HepG2 (cell line): Measurements from ENCODE around the gene RASL10A. TPM values are rescaled to one million over a fixed set of nuclear protein-coding genes. Genes with fewer than 3 reads are reported as not detected.

Experiments
- ARNT ChIP-seq: fragments of 450-650 bp; IDR thresholded peaks from 2 replicates; pipeline ENCODE4 v1.6.1; 2017
- ELF4 ChIP-seq: sonication (generic); formaldehyde crosslinking; IDR thresholded peaks from 2 replicates; pipeline ENCODE4 v1.5.0; 2020; ENCODE audit warnings: missing genetic modification reagents, mild to moderate bottlenecking, moderate library complexity, borderline replicate concordance
- GTF3A ChIP-seq: sonication (generic); formaldehyde crosslinking; conservative IDR thresholded peaks from 2 replicates; pipeline ENCODE4 v1.4.0; 2020; ENCODE audit warnings: mild to moderate bottlenecking, missing genetic modification reagents
- ISL2 ChIP-seq: sonication (generic); formaldehyde crosslinking; IDR thresholded peaks from 2 replicates; pipeline ENCODE4 v1.5.0; 2020; ENCODE audit warnings: missing genetic modification reagents
- PITX1 ChIP-seq: sonication (generic); formaldehyde crosslinking; IDR thresholded peaks from 2 replicates; pipeline ENCODE4 v1.5.1; 2020; ENCODE audit warnings: mild to moderate bottlenecking, missing genetic modification reagents
- ZKSCAN1 ChIP-seq: fragments of 150-350 bp; IDR thresholded peaks from 2 replicates; pipeline ENCODE4 v1.6.1; 2014; ENCODE audit warnings: low read length
- ZNF343 ChIP-seq: sonication (generic); formaldehyde crosslinking; IDR thresholded peaks from 2 replicates; pipeline ENCODE4 v1.4.0; 2020; ENCODE audit warnings: mild to moderate bottlenecking, missing genetic modification reagents
- ZNF577 ChIP-seq: sonication (generic); formaldehyde crosslinking; IDR thresholded peaks from 2 replicates; pipeline ENCODE4 v1.4.0; 2020; ENCODE audit warnings: mild to moderate bottlenecking, low read depth, missing genetic modification reagents, borderline replicate concordance
- ZNF589 ChIP-seq: sonication (generic); formaldehyde crosslinking; conservative IDR thresholded peaks from 2 replicates; pipeline ENCODE4 v1.8.0; 2022; ENCODE audit warnings: mild to moderate bottlenecking, moderate library complexity, missing genetic modification reagents
- ZNF775 ChIP-seq: sonication (generic); formaldehyde crosslinking; IDR thresholded peaks from 2 replicates; pipeline ENCODE4 v1.4.0; 2020; ENCODE audit warnings: missing genetic modification reagents, mild to moderate bottlenecking, moderate library complexity, borderline replicate concordance
- ZNF883 ChIP-seq: sonication (generic); formaldehyde crosslinking; IDR thresholded peaks from 2 replicates; pipeline ENCODE4 v1.5.1; 2020; ENCODE audit warnings: mild to moderate bottlenecking, missing genetic modification reagents; ENCODE audit errors: not compliant biosample characterization
- ZSCAN31 ChIP-seq: sonication (generic); formaldehyde crosslinking; IDR thresholded peaks from 2 replicates; pipeline ENCODE4 v1.5.0; 2020; ENCODE audit warnings: low read depth, mild to moderate bottlenecking, missing genetic modification reagents
- polyA plus RNA-seq, 8 experiments: library from polyadenylated mRNA; depleted of rRNA in 3 of 8; stranded (reverse) in 7 of 8; unstranded in 1 of 8; fragments of >200 nt; fragmentation: Illumina TruSeq in 4 of 8; extraction: Trizol in 4 of 8; gene quantifications; 2 replicates each; pipeline versions ENCODE4 v1.2.1 to v1.2.3, GENCODE V29; 2011 to 2016; ENCODE audit warnings: low read depth in 4 of 8, missing spikeins in 1 of 8, mixed read lengths in 1 of 8; ENCODE audit not compliant: insufficient read depth in 1 of 8
- total RNA-seq, 5 experiments: library from RNA; depleted of rRNA; stranded (reverse); fragments of >200 nt; fragmentation: Illumina TruSeq; extraction: Trizol; gene quantifications; 2 replicates each; pipeline ENCODE4 v1.2.3, GENCODE V29; 2016; ENCODE audit warnings: low read depth in 1 of 5
- TF ChIP-seq, protein P1 (sequence below): sonication (generic); formaldehyde crosslinking; IDR thresholded peaks from 2 replicates; pipeline ENCODE4 v1.4.0; 2020; ENCODE audit warnings: missing genetic modification reagents
- TF ChIP-seq, protein P2 (sequence below): sonication (generic); formaldehyde crosslinking; IDR thresholded peaks from 2 replicates; pipeline ENCODE4 v1.4.0; 2020; ENCODE audit warnings: missing genetic modification reagents
- TF ChIP-seq, protein P3 (sequence below): sonication (generic); formaldehyde crosslinking; IDR thresholded peaks from 2 replicates; pipeline ENCODE4 v1.8.1; 2023; ENCODE audit warnings: mild to moderate bottlenecking, missing genetic modification reagents, borderline replicate concordance
- TF ChIP-seq, protein P4 (sequence below): sonication (generic); formaldehyde crosslinking; IDR thresholded peaks from 2 replicates; pipeline ENCODE4 v1.4.0; 2020; ENCODE audit warnings: missing genetic modification reagents
- TF ChIP-seq, protein P5 (sequence below): sonication (generic); formaldehyde crosslinking; IDR thresholded peaks from 2 replicates; pipeline ENCODE4 v1.4.0; 2020; ENCODE audit warnings: missing genetic modification reagents, borderline replicate concordance
- TF ChIP-seq, protein P6 (sequence below): sonication (generic); formaldehyde crosslinking; IDR thresholded peaks from 2 replicates; pipeline ENCODE4 v1.8.1; 2023; ENCODE audit warnings: missing genetic modification reagents, mild to moderate bottlenecking, borderline replicate concordance
- TF ChIP-seq, protein P7 (sequence below): sonication (generic); formaldehyde crosslinking; conservative IDR thresholded peaks from 2 replicates; pipeline ENCODE4 v1.5.0; 2020; ENCODE audit warnings: missing genetic modification reagents

Gene RASL10A
- total and polyA plus RNA-seq, 2 of the 13 experiments (the other 11 are each of a cell fraction or from before 2014, with no cell fraction given): 0.05 to 0.22 TPM

DNA sequence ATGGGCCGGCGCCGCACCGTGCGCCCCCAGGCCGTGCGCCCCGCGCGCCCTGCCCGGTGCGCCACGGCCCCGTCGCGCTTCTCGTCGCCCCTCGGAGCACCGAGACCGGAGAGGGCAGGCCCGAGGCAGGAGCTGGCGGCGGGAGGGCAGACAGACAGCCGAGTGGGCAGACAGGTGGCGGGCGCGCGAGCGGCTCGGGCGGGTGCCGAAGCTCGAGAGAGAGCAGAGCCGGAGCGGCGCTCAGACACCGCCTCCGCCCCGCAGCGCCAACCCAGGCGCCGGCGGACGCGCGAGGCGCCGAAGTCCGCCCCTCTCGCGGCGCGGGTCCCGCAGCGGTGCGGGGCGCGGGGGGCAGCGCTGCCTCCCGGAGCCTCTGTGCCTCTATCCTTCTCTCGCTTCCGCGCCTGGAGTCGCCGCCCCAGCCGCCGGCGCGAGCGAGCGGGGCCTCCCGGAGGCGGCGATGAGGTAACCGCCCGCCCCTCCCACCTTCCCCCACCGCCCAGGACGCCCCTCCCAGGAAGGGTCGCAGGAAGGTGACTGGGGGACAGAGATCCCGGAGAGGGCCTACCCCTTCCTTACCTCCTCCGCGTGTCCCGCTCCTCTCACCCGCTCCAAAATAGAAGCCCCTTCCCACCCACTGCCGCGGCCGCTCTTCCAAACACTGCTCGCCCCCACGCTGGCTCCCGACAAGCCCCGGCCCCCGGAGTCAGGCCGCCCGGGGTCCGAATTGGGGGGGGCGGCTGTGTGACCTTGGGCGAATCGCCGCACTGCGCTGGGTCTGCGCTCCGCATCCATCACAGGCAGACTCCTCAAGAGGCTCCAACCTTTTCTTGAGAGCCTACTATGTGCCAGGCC, at the start of gene RASL10A (continued):
- TF ChIP-seq, protein P1, sequence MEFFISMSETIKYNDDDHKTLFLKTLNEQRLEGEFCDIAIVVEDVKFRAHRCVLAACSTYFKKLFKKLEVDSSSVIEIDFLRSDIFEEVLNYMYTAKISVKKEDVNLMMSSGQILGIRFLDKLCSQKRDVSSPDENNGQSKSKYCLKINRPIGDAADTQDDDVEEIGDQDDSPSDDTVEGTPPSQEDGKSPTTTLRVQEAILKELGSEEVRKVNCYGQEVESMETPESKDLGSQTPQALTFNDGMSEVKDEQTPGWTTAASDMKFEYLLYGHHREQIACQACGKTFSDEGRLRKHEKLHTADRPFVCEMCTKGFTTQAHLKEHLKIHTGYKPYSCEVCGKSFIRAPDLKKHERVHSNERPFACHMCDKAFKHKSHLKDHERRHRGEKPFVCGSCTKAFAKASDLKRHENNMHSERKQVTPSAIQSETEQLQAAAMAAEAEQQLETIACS (CRISPR knock-in tag): no peak
- TF ChIP-seq GTF3A (CRISPR knock-in tag) (no peak), ZNF775 (CRISPR knock-in tag) (no peak), ISL2 (no peak), ZKSCAN1 (peak; percentile 66; the same call in 1 of the 2 replicates), ZSCAN31 (CRISPR knock-in tag) (no peak), ELF4 (no peak), ZNF589 (no peak), ZNF883 (CRISPR knock-in tag) (no peak), ARNT (no peak), ZNF577 (CRISPR knock-in tag) (no peak), ZNF343 (CRISPR knock-in tag) (no peak), PITX1 (CRISPR knock-in tag) (no peak)
- TF ChIP-seq, protein P2, sequence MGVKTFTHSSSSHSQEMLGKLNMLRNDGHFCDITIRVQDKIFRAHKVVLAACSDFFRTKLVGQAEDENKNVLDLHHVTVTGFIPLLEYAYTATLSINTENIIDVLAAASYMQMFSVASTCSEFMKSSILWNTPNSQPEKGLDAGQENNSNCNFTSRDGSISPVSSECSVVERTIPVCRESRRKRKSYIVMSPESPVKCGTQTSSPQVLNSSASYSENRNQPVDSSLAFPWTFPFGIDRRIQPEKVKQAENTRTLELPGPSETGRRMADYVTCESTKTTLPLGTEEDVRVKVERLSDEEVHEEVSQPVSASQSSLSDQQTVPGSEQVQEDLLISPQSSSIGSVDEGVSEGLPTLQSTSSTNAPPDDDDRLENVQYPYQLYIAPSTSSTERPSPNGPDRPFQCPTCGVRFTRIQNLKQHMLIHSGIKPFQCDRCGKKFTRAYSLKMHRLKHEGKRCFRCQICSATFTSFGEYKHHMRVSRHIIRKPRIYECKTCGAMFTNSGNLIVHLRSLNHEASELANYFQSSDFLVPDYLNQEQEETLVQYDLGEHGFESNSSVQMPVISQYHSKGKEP (CRISPR knock-in tag): no peak
- TF ChIP-seq, protein P3, sequence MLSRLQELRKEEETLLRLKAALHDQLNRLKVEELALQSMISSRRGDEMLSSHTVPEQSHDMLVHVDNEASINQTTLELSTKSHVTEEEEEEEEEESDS: no peak
- TF ChIP-seq, protein P4, sequence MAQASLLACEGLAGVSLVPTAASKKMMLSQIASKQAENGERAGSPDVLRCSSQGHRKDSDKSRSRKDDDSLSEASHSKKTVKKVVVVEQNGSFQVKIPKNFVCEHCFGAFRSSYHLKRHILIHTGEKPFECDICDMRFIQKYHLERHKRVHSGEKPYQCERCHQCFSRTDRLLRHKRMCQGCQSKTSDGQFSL (CRISPR knock-in tag): 0 out of 2 replicates have a peak, but pooled peaks have one; percentile 20
- TF ChIP-seq, protein P5, sequence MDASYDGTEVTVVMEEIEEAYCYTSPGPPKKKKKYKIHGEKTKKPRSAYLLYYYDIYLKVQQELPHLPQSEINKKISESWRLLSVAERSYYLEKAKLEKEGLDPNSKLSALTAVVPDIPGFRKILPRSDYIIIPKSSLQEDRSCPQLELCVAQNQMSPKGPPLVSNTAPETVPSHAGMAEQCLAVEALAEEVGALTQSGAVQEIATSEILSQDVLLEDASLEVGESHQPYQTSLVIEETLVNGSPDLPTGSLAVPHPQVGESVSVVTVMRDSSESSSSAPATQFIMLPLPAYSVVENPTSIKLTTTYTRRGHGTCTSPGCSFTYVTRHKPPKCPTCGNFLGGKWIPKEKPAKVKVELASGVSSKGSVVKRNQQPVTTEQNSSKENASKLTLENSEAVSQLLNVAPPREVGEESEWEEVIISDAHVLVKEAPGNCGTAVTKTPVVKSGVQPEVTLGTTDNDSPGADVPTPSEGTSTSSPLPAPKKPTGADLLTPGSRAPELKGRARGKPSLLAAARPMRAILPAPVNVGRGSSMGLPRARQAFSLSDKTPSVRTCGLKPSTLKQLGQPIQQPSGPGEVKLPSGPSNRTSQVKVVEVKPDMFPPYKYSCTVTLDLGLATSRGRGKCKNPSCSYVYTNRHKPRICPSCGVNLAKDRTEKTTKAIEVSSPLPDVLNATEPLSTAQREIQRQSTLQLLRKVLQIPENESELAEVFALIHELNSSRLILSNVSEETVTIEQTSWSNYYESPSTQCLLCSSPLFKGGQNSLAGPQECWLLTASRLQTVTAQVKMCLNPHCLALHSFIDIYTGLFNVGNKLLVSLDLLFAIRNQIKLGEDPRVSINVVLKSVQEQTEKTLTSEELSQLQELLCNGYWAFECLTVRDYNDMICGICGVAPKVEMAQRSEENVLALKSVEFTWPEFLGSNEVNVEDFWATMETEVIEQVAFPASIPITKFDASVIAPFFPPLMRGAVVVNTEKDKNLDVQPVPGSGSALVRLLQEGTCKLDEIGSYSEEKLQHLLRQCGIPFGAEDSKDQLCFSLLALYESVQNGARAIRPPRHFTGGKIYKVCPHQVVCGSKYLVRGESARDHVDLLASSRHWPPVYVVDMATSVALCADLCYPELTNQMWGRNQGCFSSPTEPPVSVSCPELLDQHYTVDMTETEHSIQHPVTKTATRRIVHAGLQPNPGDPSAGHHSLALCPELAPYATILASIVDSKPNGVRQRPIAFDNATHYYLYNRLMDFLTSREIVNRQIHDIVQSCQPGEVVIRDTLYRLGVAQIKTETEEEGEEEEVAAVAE: no peak
- TF ChIP-seq, protein P6, sequence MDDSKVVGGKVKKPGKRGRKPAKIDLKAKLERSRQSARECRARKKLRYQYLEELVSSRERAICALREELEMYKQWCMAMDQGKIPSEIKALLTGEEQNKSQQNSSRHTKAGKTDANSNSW: no peak
- TF ChIP-seq, protein P7, sequence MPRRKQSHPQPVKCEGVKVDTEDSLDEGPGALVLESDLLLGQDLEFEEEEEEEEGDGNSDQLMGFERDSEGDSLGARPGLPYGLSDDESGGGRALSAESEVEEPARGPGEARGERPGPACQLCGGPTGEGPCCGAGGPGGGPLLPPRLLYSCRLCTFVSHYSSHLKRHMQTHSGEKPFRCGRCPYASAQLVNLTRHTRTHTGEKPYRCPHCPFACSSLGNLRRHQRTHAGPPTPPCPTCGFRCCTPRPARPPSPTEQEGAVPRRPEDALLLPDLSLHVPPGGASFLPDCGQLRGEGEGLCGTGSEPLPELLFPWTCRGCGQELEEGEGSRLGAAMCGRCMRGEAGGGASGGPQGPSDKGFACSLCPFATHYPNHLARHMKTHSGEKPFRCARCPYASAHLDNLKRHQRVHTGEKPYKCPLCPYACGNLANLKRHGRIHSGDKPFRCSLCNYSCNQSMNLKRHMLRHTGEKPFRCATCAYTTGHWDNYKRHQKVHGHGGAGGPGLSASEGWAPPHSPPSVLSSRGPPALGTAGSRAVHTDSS: no peak
